ENCODE measurements around the gene EVL.
"Not testable (repeated sequence)": the region's sequence is repeated elsewhere in the genome, so short reads cannot be mapped to it uniquely, and the experiment has no call there.

EVL gene

DNA sequence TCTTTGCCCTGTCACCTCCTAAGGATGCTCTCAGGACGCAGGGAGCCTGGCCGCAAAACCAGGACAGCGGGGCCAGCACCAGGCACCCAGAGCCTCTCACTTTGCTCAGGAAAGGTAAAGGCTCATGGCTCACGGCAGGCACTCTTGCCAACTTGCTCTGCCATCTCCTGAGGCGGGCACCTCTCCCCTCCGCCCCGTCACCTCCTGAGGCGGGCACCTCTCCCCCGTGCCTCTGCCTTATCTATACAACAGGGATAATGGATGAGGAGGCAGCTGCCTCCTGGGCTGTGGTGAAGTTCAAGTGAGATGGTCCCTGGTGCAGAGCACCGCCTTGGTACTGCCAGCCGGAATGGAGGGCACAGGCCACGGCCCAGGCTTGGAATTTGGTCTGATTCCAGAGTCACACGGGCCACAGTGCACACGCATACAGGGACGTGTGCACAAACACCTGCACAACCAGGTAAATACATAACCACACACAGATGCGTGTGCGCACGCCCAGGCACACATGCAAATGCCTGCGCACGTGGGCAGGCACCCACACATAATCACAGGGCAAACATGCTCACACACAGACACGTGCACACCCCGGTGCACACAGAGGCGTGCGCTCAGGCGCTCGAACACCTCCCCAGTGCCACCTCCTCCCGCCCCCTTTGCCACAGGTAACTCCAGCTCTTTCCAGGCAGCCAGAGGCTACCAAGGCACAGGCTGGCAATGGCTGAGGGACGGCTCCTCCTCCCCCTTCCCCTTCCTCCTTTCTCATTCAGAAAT is 82.7 kb downstream of the EVL start:
- Histone ChIP-seq H3K4me1 (ENCODE audit: insufficient read depth, low read length) (no peaks in the 10 kb centered on the region), H3K9ac (ENCODE audit: low read depth, low read length) (no peak overlapping the region), H3K36me3 (ENCODE audit: insufficient read depth, low read length) (no peaks in the 10 kb centered on the region), H3K9me3 (ENCODE audit: control insufficient read depth, insufficient read depth, low read length) (no peaks in the 10 kb centered on the region)

DNA sequence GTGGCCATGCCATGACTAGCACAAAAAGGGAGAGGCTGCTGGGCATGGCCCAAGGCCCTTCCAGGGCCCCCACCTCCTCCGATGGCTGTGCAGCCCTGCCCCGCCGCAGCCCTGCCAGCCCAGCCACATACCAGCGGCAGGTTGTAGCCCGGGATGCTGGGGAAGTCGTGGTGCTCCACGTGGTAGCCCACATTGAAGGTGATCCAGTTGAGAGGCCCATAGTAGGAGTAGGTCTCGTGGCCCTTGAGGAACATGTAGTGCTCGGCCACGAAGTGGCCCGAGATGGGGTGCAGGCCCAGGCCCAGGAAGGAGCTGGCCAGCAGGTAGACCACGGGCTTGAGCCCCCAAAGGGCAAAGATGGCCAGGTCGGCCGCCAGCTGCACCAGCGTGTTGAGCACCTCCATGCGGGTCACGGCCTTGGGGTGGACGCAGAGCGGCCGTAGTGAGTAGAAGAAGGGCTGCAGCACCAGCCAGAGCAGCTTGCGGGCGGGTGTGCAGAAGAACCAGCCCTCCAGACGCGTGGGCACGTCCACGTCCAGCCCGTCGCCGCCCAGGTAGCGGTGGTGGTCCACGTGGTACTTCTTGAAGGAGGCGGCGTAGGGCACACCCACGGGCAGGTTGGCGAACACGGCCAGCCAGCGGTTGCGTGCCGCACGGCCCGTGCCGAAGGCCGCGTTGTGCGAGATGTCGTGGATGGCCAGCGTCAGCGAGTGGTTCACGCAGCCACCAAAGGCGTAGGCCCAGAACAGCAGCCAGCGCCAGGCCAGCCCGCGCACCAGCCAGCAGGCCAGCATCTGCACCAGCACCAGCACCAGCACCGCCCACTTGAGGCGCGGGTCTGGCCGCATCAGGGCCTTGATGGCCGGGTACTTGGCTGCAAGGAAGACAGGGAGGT is 83.9 kb downstream of the EVL start:
- Histone ChIP-seq H3K36me3 (ENCODE audit: insufficient read depth, low read length) (no peaks in the 10 kb centered on the region), H3K9ac (ENCODE audit: low read depth, low read length) (no peak overlapping the region), H3K4me1 (ENCODE audit: insufficient read depth, low read length) (no peaks in the 10 kb centered on the region), H3K9me3 (ENCODE audit: control insufficient read depth, insufficient read depth, low read length) (no peaks in the 10 kb centered on the region)

DNA sequence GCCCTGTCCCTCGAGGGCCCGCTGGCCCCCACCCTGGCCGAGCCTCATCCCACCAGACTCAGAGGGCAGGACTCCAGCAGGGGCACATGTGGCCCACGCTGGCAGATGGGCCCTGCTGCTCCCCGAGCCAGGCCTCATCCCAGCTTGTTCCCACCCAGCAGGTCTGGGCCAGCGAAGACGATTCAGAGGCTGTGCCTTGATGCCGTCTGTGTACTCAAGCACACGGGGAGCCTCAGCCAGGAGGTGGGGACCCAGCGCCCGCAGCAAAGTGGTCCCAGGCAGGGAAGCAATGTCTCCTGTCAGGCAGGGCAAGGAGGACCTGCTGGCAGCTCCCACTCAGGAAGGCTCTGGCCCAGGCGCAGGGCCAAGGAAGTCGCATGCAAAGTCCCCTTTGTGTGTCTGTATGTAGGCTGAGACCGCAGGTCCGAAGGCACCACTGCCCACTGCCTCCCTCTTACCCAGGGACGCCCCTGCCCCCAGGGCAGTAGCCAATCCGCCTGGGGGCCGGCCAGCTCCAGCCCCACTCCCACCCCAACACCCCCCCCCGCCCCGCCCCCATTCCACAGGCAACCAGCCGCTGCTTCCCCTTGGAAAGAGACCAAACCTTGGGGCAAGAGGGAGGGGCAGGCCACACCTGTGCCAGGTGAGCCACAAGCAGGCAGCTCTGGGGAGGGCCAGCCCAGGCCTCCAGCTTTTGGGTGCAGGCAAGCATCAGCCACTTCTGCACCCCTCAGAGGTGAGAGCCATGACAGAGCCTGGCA is 84.8 kb downstream of the EVL start:
- H3K4me1 ChIP-seq (ENCODE audit: insufficient read depth, low read length): no peaks in the 10 kb centered on the region
- no peaks in the 10 kb centered on the region for H3K36me3 ChIP-seq (ENCODE audit: insufficient read depth, low read length)
- no peaks in the 10 kb centered on the region for H3K9me3 ChIP-seq (ENCODE audit: control insufficient read depth, insufficient read depth, low read length)
- H3K9ac ChIP-seq (ENCODE audit: low read depth, low read length): no peak overlapping the region

DNA sequence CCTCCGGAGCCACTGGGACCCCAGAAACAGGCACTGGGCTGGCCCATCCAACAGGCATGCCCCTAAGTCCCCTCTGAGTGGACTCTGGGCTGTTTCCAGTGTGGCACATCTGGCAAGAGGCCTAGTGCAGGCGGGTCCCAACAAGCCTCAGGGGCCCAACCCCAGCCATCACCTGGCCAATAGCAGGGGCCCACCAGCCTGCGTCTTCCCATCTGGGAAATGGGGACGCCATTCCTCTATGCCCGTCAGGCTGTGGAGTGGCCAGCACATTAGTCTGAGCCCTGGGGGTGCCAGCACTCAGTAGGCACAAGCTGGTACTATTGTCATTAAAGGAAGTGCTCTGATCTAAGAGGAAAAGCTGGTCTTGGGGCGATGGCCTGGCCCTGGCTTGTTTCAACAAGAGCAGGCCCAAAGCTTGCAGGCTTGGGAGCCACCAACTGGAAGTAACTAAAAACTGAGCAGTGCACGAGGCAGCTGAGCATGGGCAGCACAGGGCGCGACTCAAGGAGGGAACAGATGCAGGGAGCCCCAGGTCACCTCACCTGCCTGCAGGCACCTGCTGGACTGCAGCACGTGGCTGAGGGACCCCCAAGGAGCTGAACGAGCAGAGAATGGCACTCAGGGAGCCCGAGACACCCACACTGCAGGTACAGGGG is 85.8 kb downstream of the EVL start:
- Histone ChIP-seq H3K9me3 (ENCODE audit: control insufficient read depth, insufficient read depth, low read length) (no peaks in the 10 kb centered on the region), H3K9ac (ENCODE audit: low read depth, low read length) (no peak overlapping the region), H3K36me3 (ENCODE audit: insufficient read depth, low read length) (no peaks in the 10 kb centered on the region), H3K4me1 (ENCODE audit: insufficient read depth, low read length) (no peaks in the 10 kb centered on the region)

DNA sequence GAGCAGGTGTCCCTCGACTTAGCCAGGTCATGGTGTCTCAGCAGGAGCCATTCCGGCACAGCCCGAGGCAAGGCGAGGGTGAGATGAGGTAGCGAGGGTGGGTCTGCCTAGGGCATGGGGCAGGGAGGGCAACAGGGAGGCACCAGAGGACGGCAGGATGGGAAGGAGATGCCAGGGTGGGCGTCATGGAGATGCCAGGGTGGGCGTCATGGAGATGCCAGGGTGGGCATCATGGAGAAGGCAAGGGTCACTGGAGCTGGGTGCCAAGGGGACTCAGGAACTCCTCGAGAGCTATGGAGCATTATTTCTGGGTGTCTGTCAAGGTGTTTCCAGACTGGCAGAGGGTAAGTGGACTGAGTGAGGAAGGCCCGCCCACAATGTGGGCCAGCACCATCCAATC is 86.9 kb downstream of the EVL start:
- no peak overlapping the region for H3K9ac ChIP-seq (ENCODE audit: low read depth, low read length)
- H3K4me1 ChIP-seq (ENCODE audit: insufficient read depth, low read length): no peaks in the 10 kb centered on the region
- no peaks in the 10 kb centered on the region for H3K36me3 ChIP-seq (ENCODE audit: insufficient read depth, low read length)
- no peaks in the 10 kb centered on the region for H3K9me3 ChIP-seq (ENCODE audit: control insufficient read depth, insufficient read depth, low read length)

DNA sequence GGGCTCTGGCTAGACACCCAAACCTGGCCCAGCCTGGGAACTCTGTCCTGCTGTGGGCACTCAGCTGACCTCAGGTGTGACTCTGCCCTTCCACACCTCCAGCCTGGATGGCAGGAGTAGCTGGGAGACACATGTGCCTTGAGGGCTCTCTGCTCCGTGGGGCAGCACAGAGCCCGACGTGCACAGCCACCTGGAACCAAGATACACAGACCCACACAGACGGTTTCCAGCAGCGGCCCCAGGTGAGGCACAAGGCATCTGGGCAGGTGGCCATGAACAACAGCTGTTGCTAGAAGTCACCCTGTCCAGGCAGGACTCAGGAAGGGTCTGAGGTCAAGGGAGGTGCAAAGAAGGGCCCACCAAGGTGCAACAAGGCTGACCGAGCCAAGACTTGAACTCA is 88.3 kb downstream of the EVL start:
- H3K9me3 ChIP-seq (ENCODE audit: control insufficient read depth, insufficient read depth, low read length): no peaks in the 10 kb centered on the region
- no peaks in the 10 kb centered on the region for H3K36me3 ChIP-seq (ENCODE audit: insufficient read depth, low read length)
- H3K9ac ChIP-seq (ENCODE audit: low read depth, low read length): no peak overlapping the region
- no peaks in the 10 kb centered on the region for H3K4me1 ChIP-seq (ENCODE audit: insufficient read depth, low read length)

DNA sequence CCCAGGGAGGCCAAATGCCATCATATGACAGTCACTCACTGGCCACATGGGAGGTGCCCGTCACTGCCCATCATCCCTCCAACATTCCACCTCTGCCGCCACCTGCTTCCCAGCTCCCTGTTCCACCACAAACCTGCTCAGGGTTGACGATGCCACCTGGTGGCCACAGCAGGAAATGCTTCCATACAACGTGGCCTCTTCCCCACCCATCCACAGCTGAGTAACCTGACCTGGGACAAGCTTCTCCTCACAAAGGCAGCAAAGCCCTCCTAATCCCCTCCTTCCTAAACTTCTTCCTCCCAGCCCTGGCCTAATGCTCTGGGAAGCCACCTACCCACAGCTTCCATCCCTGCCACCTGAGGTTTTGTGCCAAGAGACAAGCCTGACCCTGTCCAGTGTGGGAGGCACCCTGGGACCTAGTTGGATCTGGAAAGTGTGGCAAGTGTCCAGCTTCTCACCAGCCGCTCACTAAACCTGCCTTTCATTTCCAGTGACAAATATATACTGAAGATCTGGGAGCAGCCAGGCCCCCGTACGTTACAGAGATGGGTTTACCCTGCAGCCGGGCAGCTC is 89.9 kb downstream of the EVL start:
- Histone ChIP-seq H3K4me1 (ENCODE audit: insufficient read depth, low read length) (no peaks in the 10 kb centered on the region; the same call in 1 of the 2 replicates), H3K9me3 (ENCODE audit: control insufficient read depth, insufficient read depth, low read length) (no peaks in the 10 kb centered on the region), H3K9ac (ENCODE audit: low read depth, low read length) (no peak overlapping the region), H3K36me3 (ENCODE audit: insufficient read depth, low read length) (no peaks in the 10 kb centered on the region)

DNA sequence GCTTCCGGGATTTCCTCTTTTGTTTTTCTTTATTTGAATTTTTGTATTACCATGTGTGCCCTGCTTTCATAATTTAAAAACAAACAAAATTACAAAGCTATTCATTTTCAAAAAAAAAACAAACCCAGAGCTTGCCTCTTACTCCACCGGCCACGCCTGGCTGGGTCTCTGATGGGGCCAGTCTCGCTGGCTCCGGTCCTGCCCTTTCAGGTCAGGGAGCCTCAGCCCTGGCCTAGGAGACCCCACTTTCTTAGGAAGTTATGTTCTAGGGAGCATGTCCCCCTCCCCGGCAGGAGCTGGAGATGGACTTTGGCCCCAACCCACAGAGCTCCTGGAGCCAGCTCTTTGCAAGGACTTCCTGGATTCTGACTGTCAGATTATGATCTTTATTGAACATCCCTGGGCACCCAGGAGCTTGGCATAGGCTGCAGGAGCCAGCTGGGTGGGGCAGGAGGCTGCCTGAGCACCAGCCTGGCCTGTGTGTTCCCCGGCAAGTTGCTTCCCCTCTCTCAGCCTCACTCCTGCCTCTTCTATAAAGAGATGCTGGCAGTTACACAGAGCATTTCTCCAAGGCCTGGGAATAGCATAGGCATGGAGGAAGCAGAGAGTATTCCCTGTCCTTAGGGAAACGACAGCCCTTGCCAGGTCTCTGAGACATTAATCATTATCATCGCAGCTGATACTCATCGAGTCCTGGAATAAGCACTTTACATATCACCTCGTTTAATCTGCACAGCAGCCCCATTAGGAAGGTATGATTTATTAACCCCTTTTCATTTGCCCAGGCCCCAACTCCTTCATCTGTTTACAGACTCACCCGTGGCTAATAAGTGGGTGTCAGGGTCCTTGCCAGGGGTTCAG is 90.8 kb downstream of the EVL start:
- Histone ChIP-seq H3K9me3 (ENCODE audit: control insufficient read depth, insufficient read depth, low read length) (no peaks in the 10 kb centered on the region), H3K9ac (ENCODE audit: low read depth, low read length) (no peak overlapping the region), H3K36me3 (ENCODE audit: insufficient read depth, low read length) (no peaks in the 10 kb centered on the region), H3K4me1 (ENCODE audit: insufficient read depth, low read length) (no peaks in the 10 kb centered on the region; the same call in 1 of the 2 replicates)

DNA sequence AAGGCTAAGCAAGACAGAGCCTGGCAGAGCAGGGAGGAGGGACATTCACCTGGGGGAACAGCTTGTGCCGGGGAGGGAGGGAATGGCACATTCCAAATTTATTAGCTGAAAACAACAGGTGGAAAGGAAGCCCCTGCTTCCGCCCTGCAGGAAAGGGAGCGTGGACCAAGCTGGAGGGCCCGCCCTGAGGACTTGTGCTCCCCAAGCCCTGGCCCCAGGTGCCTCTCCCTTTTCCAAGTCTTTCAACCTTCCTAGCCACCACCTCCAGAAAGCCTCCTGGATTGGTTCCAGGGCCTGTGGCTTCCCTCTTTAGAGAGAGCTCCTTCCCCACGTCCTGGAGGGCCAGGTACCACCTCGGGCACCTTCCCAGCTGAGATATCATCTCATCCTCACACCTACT is 91.6 kb downstream of the EVL start:
- H3K9ac ChIP-seq (ENCODE audit: low read depth, low read length): no peak overlapping the region
- no peaks in the 10 kb centered on the region for H3K9me3 ChIP-seq (ENCODE audit: control insufficient read depth, insufficient read depth, low read length)
- no peaks in the 10 kb centered on the region; the same call in 1 of the 2 replicates for H3K4me1 ChIP-seq (ENCODE audit: insufficient read depth, low read length)
- H3K36me3 ChIP-seq (ENCODE audit: insufficient read depth, low read length): no peaks in the 10 kb centered on the region

DNA sequence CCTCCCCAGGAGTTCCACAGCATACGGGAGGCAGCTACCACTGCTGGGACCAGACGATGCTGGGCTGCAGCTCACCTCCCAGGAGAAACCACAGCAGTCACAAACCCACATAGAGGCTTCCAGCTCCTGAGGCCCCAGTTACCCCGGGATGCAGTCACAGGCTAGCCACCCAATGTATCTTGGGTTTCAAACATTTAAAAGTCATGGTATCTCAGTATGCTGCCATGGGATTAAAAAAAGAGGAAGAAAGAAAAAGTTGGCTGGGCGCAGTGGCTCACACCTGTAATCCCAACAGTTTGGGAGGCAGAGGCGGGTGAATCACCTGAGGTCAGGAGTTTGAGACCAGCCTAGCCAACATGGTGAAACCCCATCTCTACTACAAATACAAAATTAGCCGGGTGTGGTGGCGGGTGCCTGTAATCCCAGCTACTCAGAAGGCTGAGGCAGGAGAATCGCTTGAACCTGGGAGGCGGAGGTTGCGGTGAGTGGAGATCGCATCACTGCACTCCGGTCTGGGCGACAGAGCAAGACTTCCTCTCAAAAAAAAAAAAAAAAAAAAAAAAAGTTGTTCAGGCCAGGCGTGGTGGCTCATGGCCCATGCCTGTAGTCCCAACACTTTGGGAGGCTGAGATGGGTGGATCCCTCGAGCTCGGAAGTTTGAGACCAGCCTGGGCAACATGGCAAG is 92.5 kb downstream of the EVL start:
- H3K9ac ChIP-seq (ENCODE audit: low read depth, low read length); H3K9me3 ChIP-seq (ENCODE audit: control insufficient read depth, insufficient read depth, low read length); H3K4me1 ChIP-seq (ENCODE audit: insufficient read depth, low read length); H3K36me3 ChIP-seq (ENCODE audit: insufficient read depth, low read length): not testable (repeated sequence)

DNA sequence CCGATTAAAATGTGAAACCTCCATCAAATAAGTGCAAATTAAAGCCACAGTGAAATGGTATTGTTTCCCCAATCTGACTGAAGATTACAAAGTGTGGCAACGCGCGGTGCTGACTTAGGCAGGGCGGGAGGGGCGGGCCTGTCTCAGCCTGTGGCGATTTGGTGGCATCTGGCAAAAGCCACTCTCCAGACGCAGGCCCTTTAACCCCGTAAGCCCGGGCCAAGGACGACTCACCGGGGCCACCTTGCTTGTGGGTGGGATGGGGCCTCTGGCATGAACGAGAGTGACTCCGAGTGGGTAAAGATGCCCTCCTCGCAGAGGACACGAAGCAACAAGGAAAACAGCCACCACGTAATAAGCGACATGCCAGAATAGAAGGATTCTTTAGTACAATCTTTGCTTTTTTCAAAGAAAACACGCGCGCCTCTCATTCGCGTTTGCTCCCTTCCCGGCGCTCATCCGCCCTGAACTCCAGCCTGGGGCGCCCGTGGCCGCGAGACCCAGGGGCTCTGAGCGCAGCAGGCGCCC is 93.4 kb downstream of the EVL start:
- H3K9ac ChIP-seq (ENCODE audit: low read depth, low read length): peak overlapping the region; percentile 50; the same call in 1 of the 2 replicates
- H3K4me1 ChIP-seq (ENCODE audit: insufficient read depth, low read length): no peaks in the 10 kb centered on the region; the same call in 1 of the 2 replicates
- no peaks in the 10 kb centered on the region for H3K36me3 ChIP-seq (ENCODE audit: insufficient read depth, low read length)
- H3K9me3 ChIP-seq (ENCODE audit: control insufficient read depth, insufficient read depth, low read length): no peaks in the 10 kb centered on the region

DNA sequence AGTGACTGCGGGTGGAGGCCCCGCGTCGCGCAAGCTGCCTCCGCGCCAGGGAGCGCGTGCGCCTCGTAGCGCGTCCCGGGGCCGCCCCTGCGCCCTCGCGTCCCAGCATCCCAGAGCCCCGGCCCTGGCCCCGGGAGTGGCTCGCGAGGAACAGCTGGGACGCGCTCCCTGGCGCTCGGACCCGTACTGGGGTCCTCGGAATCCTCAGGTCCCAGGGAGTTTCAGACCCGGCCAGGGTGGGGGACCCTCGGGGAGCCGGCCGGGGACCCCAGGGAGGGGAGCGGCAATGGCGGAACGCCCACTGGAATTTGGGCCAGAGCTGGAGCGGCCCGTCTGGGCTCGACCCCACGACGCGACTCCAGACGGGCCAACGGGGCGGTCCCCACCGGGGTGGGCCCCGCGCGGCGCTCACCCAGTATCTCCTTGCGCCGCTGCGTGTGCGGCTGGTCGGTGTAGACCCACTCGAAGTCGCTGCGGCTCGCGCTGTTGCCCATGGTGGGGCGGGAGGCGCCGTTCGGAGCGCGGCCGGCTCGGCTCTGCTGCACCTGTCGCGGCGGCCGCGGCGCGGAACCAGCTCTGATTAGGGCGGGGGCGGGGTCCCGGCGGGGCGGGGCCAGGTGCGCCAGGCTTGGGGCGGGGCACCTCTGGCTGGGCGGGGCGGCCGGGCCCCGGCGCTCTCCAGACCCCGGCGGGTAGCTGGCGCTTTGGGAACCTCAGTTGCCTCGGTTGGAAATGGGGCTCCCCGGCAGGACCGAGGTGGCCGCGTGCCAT is 94.1 kb downstream of the EVL start, which contains the start of gene DEGS2:
DEGS2 (minus strand) TSS at position 552 of the 771 bp plus-strand sequence; CDS start at position 494, 58 bp downstream.
- H3K36me3 ChIP-seq (ENCODE audit: insufficient read depth, low read length): no peaks in the 10 kb centered on the region
- peak within 1 kb of the TSS; percentile 50 for H3K9ac ChIP-seq (ENCODE audit: low read depth, low read length)
- H3K4me1 ChIP-seq (ENCODE audit: insufficient read depth, low read length): no peaks in the 10 kb centered on the region; the same call in 1 of the 2 replicates
- no peaks in the 10 kb centered on the region for H3K9me3 ChIP-seq (ENCODE audit: control insufficient read depth, insufficient read depth, low read length)
